CD4-positive, alpha-beta T cell treated with Interleukin-6 at 100 ng/mL for 8 hours (primary cell): Measurements from ENCODE around the gene UBL4B.

Source experiments
- DNase-seq: peaks from one replicate; pipeline ENCODE4 v3.0.0-alpha.2; 2020; ENCODE audit warnings: mixed read lengths, low spot score

UBL4B gene

DNA sequence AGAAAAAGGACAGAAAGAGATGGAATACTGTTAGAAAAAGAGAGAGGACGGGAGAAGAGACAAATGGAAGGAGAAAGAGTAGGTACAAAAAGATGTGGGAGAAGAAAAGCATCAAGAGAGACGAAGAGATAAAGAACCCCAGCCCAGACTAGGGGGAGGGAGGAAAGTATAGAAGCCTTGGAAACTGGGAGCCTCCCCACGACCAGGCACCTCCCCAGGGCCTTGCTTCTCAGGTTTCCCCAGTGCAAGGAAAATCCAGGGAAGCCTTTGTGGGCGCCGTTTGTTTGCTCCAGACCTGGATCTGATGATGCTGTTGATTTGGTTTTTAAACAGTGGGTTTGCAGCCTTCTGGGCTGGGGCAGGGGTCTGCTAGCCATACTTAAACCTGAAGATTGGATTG, 26.6 kb upstream of the UBL4B start:
- no peak for DNase-seq

DNA sequence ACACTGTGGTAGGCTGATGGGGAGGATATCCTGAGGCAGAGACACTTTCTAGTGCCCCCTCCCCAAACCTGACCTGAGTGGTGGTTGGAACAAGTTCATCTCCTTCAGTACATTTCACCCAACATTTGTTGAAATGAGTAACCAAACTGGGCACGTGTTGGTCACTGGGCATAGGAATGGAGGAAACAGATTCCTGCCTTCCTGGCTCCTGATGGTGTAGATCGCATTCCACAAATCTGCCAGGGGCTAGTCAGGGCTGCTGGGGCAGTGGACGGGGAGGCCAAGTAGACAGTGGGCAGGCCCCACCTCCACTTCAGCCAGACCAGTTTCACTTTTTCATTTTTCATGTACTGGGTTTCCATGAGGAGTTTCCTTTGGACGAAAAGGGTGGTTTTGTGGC, 25.3 kb upstream of the UBL4B start:
- no peak for DNase-seq

DNA sequence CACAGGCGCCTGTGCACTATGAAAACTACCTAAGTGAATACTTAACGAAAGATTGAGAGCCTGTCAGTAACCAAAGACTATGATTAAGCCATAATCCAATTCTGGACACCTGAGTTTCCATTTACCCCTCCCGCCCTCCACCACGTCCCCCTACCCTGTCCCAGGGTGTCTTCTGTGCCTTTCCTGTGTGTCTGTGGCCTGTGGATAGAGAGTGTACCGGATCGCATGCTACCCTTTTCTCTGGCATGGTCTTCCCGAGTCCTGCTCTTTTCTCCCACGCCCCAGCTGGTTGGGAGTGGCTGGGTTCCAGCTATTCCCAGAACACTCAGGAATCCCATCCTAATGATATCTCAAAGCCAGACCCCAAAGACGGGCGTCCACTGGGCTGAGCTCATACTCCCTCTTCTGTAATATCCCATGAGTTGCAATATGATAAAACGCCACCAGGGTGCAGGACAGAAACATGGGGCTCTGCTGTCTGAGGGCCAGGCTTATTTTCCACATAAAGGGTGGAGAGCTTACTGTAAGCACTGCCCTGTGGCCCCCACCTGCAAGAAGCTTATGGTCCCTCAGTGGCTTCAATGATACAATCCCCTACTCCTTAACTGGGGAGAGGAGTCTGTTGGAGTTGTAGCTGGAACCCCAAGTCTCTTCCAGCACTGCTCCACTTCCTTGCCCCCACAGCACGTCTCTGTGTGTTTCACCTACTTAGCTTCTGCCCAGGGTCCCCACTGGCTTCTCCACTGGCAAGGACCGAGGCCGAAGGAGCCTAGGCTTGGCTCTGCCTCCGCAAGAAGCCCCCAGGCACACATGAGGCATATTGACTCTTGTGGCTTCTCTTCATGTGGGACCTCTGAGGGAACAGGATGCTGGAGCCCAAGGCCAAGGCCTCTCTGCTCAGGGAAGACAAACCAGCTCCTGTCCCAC, 24.2 kb upstream of the UBL4B start:
- peak; percentile 20 for DNase-seq

DNA sequence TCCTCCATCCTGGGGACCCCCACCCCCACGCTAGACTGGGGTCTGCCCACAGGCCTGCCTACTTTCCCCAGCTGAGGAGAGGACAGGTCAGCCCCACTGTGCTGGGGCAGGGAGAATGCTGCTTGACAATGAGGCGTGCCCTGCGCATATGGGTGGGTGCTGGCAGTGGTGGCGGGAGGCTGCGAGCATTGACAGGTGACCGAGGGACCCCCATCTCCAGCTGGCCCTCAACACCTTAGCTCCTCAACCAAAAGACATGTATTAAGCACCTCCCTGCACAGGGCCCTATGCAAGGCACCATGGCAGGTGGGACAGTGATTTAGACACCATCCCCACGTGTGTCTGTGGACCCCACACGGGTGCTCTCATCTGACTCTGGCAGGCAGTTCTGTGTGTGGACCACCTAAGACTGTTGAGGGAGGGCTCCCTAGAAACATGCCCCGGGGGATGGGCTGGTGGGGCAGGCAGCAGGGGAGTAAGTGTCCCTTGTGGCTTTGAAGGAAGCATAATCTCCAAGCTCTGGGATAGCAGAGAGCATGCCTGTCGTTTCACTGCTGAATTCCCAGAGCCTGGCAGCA, 23.4 kb upstream of the UBL4B start:
- DNase-seq, result no peak

DNA sequence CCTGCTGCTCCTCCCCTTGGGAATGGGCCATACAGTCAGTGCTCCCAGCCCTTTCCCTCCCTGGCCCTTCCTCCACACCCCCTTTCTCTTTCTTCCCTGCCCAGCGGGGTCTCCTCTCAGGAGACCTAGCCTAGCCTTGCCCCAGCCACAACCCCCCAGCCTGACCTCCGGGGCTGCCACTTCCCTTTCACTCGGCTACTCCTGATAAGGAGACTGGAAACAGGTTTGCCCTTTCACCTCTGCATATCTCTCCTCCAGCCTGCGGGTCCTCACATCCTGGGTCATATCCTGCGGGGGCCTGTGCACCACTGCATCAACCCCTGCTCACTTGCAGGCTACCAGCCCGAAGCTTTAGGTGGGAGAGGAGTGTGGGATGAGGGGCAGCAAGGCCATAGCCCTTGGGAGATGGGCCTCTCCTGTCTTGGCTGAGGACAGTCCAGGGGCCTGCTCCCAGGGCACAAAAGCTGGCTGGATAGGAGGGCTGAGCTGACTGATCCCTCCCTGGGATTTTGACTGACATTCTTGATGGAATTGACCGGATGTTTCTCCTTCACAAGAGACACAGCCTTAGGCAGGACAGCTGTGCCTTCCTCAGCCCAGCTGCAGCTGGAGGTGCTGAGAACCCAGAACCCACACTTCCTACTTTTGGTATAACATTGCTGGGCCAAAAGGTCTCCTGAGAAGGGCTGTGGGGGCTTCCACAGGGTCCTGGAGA, 22.5 kb upstream of the UBL4B start:
- no peak for DNase-seq

DNA sequence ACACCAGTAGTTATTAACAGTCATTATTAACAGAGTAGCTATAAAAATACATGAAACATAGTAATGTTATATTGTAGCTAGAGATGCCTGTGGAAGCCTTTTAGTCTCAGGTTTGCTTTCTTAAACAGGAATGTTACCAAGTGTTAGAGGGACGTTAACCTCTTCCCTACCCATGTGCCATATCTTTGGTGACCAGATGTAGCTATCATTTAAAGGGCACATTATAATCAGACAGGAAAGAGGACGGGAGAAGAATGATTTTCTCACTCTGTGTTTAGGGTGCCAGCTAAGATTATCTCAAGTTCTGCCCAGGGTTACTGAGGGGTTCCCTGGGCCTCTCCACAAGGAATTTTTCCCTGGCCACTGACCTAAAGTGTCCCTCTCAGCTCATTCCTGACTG, 20.9 kb upstream of the UBL4B start:
- no peak for DNase-seq

DNA sequence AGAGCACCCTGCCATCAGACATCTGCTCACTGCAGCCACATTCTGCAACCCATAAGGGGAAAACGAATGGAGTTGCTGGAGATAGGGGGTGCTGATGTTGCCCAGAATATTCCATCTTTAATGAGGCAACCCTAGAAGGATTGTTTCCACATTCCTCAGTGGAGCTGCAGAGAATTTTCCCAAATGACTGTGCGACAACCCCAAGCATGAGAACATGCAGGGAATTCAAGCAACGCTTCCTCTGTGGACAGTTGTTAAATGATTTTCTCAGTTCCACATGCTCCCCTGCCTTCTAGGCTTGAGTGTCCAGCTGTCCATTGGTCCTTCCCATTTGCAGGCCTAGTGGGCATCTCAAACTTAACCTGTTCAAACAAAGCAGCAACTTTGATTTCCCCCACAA, 20.5 kb upstream of the UBL4B start:
- DNase-seq, result no peak

DNA sequence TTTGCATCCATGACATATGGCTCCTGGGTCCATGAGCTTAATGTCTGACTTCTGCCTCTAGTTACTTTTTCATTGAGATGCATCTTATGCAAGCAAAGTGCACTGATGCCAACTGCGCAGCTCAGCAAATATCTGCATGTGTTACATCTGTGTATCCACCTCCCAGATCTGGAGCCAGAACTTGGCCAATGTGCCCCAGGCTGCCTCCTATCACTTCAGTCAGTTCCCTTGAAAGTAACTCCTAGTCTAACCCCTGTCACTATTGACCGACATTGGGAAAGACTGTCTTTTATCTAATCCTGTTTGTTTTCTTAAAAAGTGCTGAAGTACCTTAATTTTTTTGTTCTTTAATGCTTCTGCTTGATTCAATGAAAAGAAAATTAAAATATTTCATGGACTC, 19.3 kb upstream of the UBL4B start:
- no peak for DNase-seq

DNA sequence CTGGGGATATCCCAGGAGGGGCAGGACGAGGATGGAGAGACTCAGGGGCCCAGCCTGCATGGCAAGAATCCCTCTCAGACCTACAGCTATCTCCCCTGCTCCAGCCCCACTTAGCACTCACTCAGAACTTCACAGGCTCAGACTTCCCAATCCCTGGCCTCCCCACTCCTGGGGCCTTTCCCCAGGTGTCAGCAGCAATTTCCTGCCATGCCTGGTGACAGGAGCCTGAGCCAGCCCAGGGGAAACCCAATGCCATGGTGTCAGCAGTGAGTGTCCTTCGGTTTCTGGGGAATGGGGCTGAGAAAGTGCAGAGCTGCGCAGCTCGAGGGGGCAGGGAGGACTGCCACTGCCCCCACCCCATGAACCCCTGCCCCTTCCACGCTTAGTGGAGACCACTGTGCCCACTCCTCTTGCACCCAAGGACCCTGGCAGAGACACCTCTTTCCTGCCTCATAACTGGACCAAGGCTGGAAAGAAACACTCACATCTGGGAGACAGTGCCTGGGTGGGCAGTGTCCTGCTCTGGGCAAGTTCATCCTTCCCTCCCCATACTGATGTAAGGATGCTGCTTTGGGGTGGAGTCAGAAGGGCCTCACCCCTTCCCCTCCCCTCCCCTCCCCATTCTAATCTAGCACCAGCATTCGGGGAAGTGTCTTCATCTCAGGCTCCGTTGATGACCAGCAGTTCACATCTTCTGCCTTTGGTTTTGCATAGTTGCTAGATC, 17.1 kb upstream of the UBL4B start:
- no peak for DNase-seq

DNA sequence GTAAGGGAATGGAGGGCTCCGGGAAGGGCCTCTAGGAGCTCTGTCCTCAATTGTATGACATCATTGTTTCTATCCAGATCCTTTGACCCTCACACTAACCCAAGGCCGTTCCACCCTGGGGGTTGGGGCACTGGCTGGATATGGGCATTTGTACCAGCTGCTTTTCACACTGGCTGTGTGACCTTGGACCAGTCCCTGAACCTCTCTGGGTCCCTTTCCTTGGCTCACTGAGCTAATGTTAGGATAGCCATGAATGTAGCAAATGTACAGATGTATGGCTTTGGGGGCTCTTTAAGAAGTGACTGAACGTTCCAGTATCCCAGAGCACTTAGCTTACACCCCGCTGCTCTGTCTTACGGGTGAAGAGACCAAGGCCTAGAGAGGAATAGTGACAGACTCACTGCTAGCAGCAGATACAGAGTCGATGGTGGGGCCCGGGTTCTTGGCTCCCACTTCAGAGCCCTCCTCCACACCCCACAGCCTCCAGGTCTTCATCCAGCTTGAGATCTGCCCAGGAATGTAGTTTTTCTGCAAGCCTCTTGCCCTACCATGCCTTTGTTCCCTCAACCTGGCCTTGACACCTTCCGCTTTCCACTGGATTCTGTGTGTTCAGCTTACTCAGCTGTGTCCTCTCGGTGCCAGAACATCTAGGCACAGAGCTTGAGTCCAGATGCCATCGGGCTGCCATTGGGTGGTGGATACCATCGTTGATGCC, 14.6 kb upstream of the UBL4B start:
- no peak for DNase-seq

DNA sequence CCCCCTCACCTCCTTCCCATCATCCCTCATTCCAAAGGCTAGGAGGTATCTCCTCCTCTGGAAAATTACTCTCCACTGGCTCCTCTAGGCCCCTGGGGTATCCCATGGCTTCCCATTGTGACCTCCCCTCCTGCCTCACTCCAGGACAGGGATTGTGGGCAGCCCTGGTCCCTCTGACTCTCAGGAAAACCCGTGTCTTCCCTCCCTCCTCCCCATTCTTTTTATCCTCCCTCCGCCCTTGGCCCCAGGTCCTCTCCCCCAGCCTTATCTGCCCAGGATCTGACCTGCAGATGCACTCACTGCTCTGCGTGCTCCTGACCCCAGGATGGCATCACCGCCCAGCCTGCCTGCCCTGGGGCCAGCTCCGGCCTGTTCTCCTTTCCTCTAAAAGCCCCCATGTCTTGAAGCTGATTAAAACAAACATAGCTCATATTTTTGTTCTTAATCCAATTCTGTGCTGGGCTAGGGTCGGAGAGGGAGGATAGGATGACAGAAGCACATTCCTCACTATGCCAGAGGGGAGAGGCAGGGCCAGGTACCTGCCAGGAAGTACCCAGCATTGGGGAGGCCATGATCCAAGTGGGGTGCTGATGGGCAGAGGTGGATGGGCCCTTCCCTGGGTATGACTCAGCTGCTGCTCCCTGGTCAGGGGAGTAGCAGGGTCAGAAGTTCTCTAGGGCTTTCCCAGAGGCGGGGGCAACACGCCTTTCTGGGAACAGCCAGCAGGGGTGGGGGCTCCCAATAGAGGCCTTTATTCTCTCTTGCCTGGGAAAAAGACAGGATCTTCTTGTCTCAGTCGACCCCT, 13.8 kb upstream of the UBL4B start:
- DNase-seq, result no peak

DNA sequence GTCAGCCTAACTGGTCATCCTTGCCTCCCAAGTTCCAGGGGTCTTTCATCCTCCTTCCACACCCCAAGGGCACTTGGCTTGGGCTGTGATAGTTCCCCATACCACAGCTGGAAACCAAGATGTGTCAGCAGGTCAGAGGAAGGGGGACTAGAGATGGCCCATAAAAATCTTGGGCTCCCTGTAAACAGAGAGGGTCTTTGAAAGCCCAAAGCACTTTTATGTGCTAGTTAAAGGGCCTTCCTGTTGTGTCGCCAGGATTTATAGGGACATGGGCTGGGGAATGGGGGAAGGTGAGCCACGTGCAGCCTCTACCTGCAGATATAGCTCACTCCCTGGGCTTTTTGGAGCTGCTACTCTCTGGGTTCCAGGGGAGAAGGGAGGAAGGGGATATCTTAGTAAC, 11.9 kb upstream of the UBL4B start:
- no peak for DNase-seq

DNA sequence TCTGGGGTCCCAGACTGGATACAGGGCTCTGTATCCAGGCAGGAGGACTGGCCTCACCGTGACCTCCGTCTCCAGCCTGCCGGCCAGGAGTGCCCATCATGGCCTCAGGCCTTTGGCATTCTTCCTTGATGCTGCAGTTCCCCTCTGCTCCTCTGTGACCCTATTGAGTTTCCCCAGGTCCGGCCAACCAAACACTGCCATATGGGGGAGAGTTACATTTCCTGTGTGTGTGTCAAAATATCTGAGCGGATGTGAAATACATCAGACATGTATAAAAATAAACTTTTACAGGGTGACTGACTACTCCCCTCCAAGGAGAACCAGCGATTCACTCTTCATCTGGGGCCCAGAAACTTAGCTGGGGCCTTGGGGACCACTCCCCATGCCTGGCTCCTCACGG, 10.2 kb upstream of the UBL4B start:
- no peak for DNase-seq

DNA sequence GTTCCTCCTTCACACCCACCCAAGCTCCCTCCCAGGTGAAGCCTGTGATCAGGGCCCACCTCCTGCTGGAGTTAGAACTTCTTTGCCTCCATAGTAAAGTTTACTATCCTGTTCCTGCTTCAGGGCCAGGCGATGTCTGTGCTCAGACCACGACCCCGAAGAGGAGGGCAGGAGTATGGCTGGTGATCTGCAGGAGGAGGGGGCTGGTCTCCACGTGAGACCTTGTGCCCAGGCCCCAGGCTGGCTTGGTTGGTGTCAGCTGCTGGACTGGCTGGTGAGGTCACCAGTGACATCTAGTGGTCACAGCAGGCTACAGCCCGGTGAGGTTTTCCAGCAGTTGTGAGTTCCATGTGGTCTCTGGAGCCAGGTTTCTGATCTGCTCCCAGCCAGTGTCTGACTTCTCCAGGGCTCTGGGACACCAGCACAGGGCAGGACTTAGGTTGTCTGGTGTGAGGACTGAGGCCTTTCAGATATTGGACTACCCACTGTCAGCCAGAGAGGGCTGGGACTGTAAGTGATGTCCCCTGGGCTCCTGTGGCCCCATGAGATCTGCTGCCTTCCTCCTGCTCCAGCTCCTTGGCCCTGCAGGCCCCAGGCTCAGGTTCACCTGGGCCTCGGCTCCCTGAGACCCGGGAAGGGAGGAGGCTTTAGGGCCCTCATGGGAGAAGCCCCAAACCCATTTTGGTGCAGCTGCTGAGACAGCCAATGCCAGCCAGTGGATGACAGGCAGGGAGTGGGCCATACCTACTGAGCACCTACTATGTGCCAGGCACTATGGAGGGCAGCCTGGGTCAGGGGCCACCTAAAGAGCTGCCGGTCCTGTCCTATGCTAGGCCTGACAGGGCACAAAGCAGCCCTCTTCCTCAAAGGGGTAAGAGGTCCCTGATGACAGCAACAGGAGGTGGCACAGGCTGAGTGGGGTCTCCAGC, 6.0 kb upstream of the UBL4B start:
- peak; percentile 44 for DNase-seq

DNA sequence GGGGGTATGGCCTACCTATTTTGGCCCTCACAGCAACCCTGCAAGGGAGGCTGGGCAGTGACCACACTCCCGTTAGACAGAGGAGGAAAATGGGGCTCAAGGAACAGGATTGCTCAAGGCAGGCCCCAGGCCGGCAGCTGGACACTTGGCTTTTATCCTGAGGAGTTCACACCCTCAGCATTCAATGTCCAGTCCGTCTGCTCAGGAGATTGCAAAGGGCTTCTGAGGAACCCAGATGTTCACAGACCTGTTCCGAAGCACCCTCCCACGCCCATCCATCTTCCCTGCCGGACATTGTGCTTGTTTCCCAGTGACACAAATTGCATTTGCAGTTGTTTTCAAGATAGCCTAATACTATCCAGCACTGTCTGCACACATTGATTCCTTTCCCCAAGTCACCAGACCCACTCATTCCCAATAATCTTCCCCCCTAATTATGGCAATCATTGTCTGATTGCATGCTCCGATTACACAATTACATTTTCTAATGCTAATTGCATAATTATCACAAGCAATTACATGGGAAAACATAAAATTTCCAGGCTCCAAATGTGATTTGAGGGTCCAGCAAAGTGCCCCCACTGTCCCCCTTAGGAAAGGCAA, 4.3 kb upstream of the UBL4B start:
- DNase-seq, result no peak

DNA sequence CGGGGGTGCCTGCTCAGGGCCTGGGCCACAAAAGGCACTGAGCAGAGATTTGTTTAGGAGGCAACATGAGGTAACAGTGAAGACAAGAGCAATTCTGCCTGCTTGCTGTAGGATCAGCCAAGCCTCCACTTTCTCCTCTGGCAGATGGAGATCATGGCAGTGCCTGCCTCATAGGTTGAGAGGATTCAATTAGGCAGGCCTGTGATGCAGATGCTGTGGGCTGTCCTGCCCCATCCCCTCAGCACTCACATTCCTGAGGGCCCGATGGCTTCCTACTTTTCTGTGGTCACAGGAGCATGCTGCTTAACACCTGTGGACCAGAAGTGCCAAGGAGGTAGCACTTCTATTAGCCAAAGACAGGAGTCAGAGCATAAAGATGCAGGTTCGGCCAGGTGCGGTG, 1.2 kb upstream of the UBL4B start:
- no peak for DNase-seq

DNA sequence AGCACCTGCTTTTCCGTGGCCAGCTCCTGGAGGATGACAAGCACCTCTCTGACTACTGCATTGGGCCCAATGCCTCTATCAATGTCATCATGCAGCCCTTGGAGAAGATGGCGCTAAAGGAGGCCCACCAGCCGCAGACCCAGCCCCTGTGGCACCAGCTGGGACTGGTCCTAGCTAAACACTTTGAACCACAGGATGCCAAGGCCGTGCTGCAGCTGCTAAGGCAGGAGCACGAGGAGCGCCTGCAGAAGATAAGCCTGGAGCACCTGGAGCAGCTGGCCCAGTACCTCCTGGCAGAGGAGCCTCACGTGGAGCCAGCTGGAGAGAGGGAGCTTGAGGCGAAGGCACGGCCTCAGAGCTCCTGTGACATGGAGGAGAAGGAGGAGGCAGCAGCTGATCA, 413 bp downstream of the UBL4B start:
- DNase-seq, result no peak

DNA sequence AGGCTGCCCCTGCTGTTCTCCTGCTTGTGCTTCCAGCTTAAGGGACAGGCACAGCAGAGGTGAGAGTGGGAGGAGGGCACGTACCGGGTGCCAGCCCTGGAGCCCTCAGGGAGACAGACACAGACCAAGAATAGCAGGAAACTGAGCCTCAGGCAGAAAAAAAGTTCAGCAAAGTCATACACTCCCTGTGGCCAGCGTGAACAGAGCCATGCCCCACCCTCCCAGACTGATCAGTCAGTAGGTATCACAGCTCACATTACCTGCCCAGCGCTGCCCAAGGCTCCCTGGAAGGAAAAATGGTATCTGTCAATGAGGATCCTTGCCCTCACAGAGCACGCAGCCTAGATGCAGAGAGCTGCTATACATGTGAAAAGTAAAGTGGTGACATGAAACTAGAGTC, 1.3 kb downstream of the UBL4B start:
- no peak for DNase-seq

DNA sequence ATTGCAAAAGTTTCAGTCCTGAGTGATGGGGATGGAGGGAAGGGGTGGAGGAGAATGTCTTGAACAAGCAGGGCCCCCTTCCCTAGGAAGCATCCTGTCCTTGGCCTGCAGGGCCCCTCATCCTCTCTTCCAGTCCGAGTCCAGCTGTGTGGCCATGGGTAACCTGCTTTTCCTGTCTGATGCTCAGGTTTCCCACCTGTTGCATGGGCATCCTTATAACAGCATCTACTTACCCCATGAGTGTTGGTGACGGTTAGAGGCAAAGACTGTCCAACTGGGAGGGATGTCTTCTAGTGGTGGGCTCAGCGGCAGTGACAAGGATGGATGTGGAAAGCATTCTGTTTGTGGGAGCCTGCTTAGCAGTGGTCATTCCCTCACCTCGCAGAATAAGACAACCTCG, 1.9 kb downstream of the UBL4B start:
- no peak for DNase-seq
